ENCODE measurements around the gene ARHGAP44.

Gene ARHGAP44

DNA sequence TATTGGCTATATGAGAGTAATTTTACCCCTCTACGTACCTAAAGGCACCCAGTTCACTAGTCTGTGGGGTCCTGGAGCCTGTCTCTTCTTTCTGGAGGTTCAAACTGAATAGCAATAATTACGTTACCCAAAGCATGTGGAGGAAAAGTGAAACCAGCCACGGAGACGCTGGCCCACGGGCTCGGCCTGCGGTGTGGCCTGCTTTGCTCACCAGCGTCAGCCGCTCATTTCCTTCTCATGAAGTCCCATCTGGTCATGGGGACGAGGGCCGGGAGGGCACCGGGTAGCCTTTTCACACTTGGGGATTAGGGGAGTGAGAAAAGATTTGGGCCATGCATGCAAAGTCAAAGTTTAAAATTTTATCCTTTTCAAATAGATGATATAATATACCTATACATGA is 201.6 kb downstream of the ARHGAP44 start:
- Histone ChIP-seq H3K9me3 (ENCODE audit: insufficient read depth, low read length, severe bottlenecking) (no peaks in the 10 kb centered on the region), H3K27me3 (ENCODE audit: insufficient read depth, low read length, poor library complexity) (no peaks in the 10 kb centered on the region), H3K4me2 (ENCODE audit: insufficient read depth, low read length) (no peak overlapping the region), H3K27ac (ENCODE audit: low read length) (no peak overlapping the region), H3K9ac (ENCODE audit: low read depth, low read length) (no peak overlapping the region), H3K79me2 (ENCODE audit: insufficient read depth, low read length) (no peaks in the 10 kb centered on the region), H3K4me1 (ENCODE audit: insufficient read depth, low read length) (no peaks in the 10 kb centered on the region), H4K20me1 (ENCODE audit: insufficient read depth, low read length) (peaks cover 9% of the 10 kb centered on the region), H3K4me3 (ENCODE audit: low read depth in 1 of 2, low read length in 2 of 2) (no peak overlapping the region), H2AFZ (ENCODE audit: low read depth, low read length) (no peak overlapping the region), H3K36me3 (ENCODE audit: insufficient read depth, low read length) (peaks cover 58% of the 10 kb centered on the region)
- TF ChIP-seq, protein P1, sequence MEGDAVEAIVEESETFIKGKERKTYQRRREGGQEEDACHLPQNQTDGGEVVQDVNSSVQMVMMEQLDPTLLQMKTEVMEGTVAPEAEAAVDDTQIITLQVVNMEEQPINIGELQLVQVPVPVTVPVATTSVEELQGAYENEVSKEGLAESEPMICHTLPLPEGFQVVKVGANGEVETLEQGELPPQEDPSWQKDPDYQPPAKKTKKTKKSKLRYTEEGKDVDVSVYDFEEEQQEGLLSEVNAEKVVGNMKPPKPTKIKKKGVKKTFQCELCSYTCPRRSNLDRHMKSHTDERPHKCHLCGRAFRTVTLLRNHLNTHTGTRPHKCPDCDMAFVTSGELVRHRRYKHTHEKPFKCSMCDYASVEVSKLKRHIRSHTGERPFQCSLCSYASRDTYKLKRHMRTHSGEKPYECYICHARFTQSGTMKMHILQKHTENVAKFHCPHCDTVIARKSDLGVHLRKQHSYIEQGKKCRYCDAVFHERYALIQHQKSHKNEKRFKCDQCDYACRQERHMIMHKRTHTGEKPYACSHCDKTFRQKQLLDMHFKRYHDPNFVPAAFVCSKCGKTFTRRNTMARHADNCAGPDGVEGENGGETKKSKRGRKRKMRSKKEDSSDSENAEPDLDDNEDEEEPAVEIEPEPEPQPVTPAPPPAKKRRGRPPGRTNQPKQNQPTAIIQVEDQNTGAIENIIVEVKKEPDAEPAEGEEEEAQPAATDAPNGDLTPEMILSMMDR (IDR thresholded peaks at IDR 0.05; ENCODE audit: borderline replicate concordance, extremely low read depth, low read length, poor library complexity, severe bottlenecking), result no peak
- no peak for TF ChIP-seq EZH2 (IDR thresholded peaks at IDR 0.05; ENCODE audit: borderline replicate concordance, low read depth, low read length, severe bottlenecking)
- ATAC-seq (ENCODE audit: insufficient read depth, low read depth), result no peak
- DNase-seq, result no peak

DNA sequence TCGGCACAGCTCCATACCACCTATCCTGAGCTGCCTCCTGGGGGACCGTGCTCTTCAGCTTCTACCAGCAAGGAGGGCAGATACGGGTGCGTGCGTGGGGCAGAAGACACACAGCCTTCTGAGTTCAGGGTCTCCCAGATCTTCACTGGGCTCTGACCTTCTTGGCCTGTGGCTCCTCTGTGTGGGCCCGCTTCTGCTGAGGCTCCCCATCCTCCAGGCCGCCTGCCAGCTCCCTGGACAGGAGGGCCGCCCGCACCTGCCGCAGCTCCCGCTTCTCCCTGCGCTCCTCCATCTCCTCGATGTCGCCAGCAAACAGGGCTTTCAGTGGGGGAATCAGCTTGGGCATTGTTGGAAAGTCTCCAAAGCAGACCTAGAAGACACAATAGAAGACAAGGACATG is 203.4 kb downstream of the ARHGAP44 start:
- Histone ChIP-seq H2AFZ (ENCODE audit: low read depth, low read length) (no peak overlapping the region), H3K9ac (ENCODE audit: low read depth, low read length) (no peak overlapping the region), H3K79me2 (ENCODE audit: insufficient read depth, low read length) (no peaks in the 10 kb centered on the region), H3K36me3 (ENCODE audit: insufficient read depth, low read length) (peaks cover 75% of the 10 kb centered on the region), H3K27me3 (ENCODE audit: insufficient read depth, low read length, poor library complexity) (no peaks in the 10 kb centered on the region), H3K4me2 (ENCODE audit: insufficient read depth, low read length) (no peak overlapping the region), H3K27ac (ENCODE audit: low read length) (no peak overlapping the region), H3K9me3 (ENCODE audit: insufficient read depth, low read length, severe bottlenecking) (no peaks in the 10 kb centered on the region), H3K4me1 (ENCODE audit: insufficient read depth, low read length) (no peaks in the 10 kb centered on the region), H3K4me3 (ENCODE audit: low read depth in 1 of 2, low read length in 2 of 2) (no peak overlapping the region), H4K20me1 (ENCODE audit: insufficient read depth, low read length) (peaks cover 9% of the 10 kb centered on the region)
- no peak for ATAC-seq (ENCODE audit: insufficient read depth, low read depth)
- no peak for DNase-seq
- no peak for TF ChIP-seq EZH2 (IDR thresholded peaks at IDR 0.05; ENCODE audit: borderline replicate concordance, low read depth, low read length, severe bottlenecking)
- TF ChIP-seq, protein P1 (IDR thresholded peaks at IDR 0.05; ENCODE audit: borderline replicate concordance, extremely low read depth, low read length, poor library complexity, severe bottlenecking), result no peak

DNA sequence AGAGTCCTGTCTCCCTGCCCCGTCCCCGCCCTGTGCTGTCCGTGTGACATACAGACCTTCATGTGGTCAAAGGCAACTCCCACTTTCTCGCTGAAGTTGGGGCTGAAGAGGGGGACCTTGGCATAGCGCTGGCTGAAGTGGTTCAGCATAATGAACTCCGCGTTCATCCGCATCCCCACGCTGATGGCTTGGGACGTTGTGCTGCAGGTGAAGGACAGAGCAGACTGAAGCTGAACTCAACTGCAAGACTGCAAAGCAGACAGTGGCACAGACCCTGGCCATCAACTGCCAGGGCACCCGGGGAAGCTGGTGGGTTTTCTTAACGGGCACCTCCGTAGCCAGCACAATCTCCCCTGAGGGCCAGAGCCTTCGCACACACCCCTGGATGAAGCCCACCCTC is 204.3 kb downstream of the ARHGAP44 start:
- H3K4me2 ChIP-seq (ENCODE audit: insufficient read depth, low read length), result no peak overlapping the region
- TF ChIP-seq, protein P1 (IDR thresholded peaks at IDR 0.05; ENCODE audit: borderline replicate concordance, extremely low read depth, low read length, poor library complexity, severe bottlenecking), result no peak
- TF ChIP-seq EZH2 (IDR thresholded peaks at IDR 0.05; ENCODE audit: borderline replicate concordance, low read depth, low read length, severe bottlenecking), result no peak
- peaks cover 9% of the 10 kb centered on the region for H4K20me1 ChIP-seq (ENCODE audit: insufficient read depth, low read length)
- no peaks in the 10 kb centered on the region for H3K4me1 ChIP-seq (ENCODE audit: insufficient read depth, low read length)
- ATAC-seq (ENCODE audit: insufficient read depth, low read depth), result no peak
- no peak overlapping the region for H3K27ac ChIP-seq (ENCODE audit: low read length)
- no peak overlapping the region for H3K9ac ChIP-seq (ENCODE audit: low read depth, low read length)
- H3K79me2 ChIP-seq (ENCODE audit: insufficient read depth, low read length), result no peaks in the 10 kb centered on the region
- H3K27me3 ChIP-seq (ENCODE audit: insufficient read depth, low read length, poor library complexity), result no peaks in the 10 kb centered on the region
- no peak overlapping the region for H2AFZ ChIP-seq (ENCODE audit: low read depth, low read length)
- DNase-seq, result no peak
- peaks cover 85% of the 10 kb centered on the region for H3K36me3 ChIP-seq (ENCODE audit: insufficient read depth, low read length)
- H3K4me3 ChIP-seq (ENCODE audit: low read depth in 1 of 2, low read length in 2 of 2), result no peak overlapping the region
- H3K9me3 ChIP-seq (ENCODE audit: insufficient read depth, low read length, severe bottlenecking), result no peaks in the 10 kb centered on the region
